ENCODE data around the gene FAXDC2.
"Not testable (repeated sequence)": the region's sequence is repeated elsewhere in the genome, so short reads cannot be mapped to it uniquely, and the experiment has no call there.

Gene FAXDC2

GRCh38 chr5:154823605-154824004, 26.8 kb downstream of the FAXDC2 start:
- H3K4me3 Mint-ChIP-seq = no peak overlapping the region
- H3K4me1 Mint-ChIP-seq = peaks cover 41% of the 10 kb centered on the region
- H3K36me3 Mint-ChIP-seq = peaks cover 61% of the 10 kb centered on the region
- H3K9me3 Mint-ChIP-seq = no peaks in the 10 kb centered on the region
- H3K27ac Mint-ChIP-seq = peak overlapping the region; percentile 76
- DNase-seq (ENCODE audit: low spot score in 2 of 2) = no peak
- ATAC-seq = no peak

- Mint-ChIP-seq H3K4me1 (peaks cover 38% of the 10 kb centered on the region), H3K27ac (peak overlapping the region; percentile 76)
Measured at GRCh38 chr5:154822896-154823295, 27.5 kb downstream of the FAXDC2 start.

GRCh38 chr5:154820383-154820782, 30.0 kb downstream of the FAXDC2 start:
- peaks cover 77% of the 10 kb centered on the region for H3K36me3 Mint-ChIP-seq
- peaks cover 36% of the 10 kb centered on the region for H3K4me1 Mint-ChIP-seq
- ATAC-seq = no peak
- no peak for DNase-seq (ENCODE audit: low spot score in 2 of 2)
- H3K4me3 Mint-ChIP-seq = no peak overlapping the region
- H3K9me3 Mint-ChIP-seq = no peaks in the 10 kb centered on the region
- H3K27ac Mint-ChIP-seq = peak overlapping the region; percentile 79

More at GRCh38 chr5:154822896-154823295, 27.5 kb downstream of the FAXDC2 start:
- DNase-seq (ENCODE audit: low spot score in 2 of 2); H3K4me3 Mint-ChIP-seq; ATAC-seq; H3K9me3 Mint-ChIP-seq: not testable (repeated sequence)
- H3K36me3 Mint-ChIP-seq = peaks cover 61% of the 10 kb centered on the region

GRCh38 chr5:154819546-154819945, 30.9 kb downstream of the FAXDC2 start:
- Mint-ChIP-seq H3K4me3 (no peak overlapping the region), H3K36me3 (peaks cover 84% of the 10 kb centered on the region), H3K27ac (peak overlapping the region; percentile 79)

GRCh38 chr5:154818471-154819116, 31.8 kb downstream of the FAXDC2 start:
- no peak for ATAC-seq
- H3K4me3 Mint-ChIP-seq = no peak overlapping the region
- peaks cover 86% of the 10 kb centered on the region for H3K36me3 Mint-ChIP-seq
- no peak for DNase-seq (ENCODE audit: low spot score in 2 of 2)
- peaks cover 49% of the 10 kb centered on the region for H3K4me1 Mint-ChIP-seq
- H3K27ac Mint-ChIP-seq = peak overlapping the region; percentile 79
- H3K9me3 Mint-ChIP-seq = no peaks in the 10 kb centered on the region

More at GRCh38 chr5:154819546-154819945, 30.9 kb downstream of the FAXDC2 start:
- DNase-seq (ENCODE audit: low spot score in 2 of 2) (no peak), ATAC-seq (no peak)
- Mint-ChIP-seq H3K4me1 (peaks cover 44% of the 10 kb centered on the region), H3K9me3 (no peaks in the 10 kb centered on the region)

- Mint-ChIP-seq H3K36me3 (peaks cover 88% of the 10 kb centered on the region), H3K4me1 (peaks cover 57% of the 10 kb centered on the region), H3K4me3 (no peak overlapping the region), H3K27ac (peak overlapping the region; percentile 79), H3K9me3 (no peaks in the 10 kb centered on the region)
- ATAC-seq (no peak), DNase-seq (ENCODE audit: low spot score in 2 of 2) (no peak)
Measured at GRCh38 chr5:154817815-154818214, 32.6 kb downstream of the FAXDC2 start.

GRCh38 chr5:154816891-154817492, 33.4 kb downstream of the FAXDC2 start:
- peaks cover 64% of the 10 kb centered on the region for H3K4me1 Mint-ChIP-seq
- H3K4me3 Mint-ChIP-seq = no peak overlapping the region
- no peak for DNase-seq (ENCODE audit: low spot score in 2 of 2)
- H3K27ac Mint-ChIP-seq = peak overlapping the region; percentile 65
- ATAC-seq = no peak
- no peaks in the 10 kb centered on the region for H3K9me3 Mint-ChIP-seq
- peaks cover 91% of the 10 kb centered on the region for H3K36me3 Mint-ChIP-seq

- DNase-seq (ENCODE audit: low spot score in 2 of 2) = no peak
- Mint-ChIP-seq H3K9me3 (no peaks in the 10 kb centered on the region), H3K36me3 (peaks cover 91% of the 10 kb centered on the region), H3K4me3 (no peak overlapping the region), H3K27ac (peak overlapping the region; percentile 65), H3K4me1 (peaks cover 62% of the 10 kb centered on the region)
- ATAC-seq = no peak
Measured at GRCh38 chr5:154815684-154816247, 34.6 kb downstream of the FAXDC2 start.

- H3K36me3 Mint-ChIP-seq = peaks cover 91% of the 10 kb centered on the region
Measured at GRCh38 chr5:154815025-154815424, 35.4 kb downstream of the FAXDC2 start.

GRCh38 chr5:154813736-154814135, 36.7 kb downstream of the FAXDC2 start:
- no peaks in the 10 kb centered on the region for H3K9me3 Mint-ChIP-seq
- ATAC-seq (peak; percentile 77), DNase-seq (ENCODE audit: low spot score in 2 of 2) (no peak)
- H3K27ac Mint-ChIP-seq = peak overlapping the region; percentile 86
- peaks cover 41% of the 10 kb centered on the region for H3K4me1 Mint-ChIP-seq
- no peak overlapping the region for H3K4me3 Mint-ChIP-seq
- peaks cover 91% of the 10 kb centered on the region for H3K36me3 Mint-ChIP-seq

More at GRCh38 chr5:154815025-154815424, 35.4 kb downstream of the FAXDC2 start:
- Mint-ChIP-seq H3K27ac (peak overlapping the region; percentile 65), H3K4me3 (no peak overlapping the region), H3K4me1 (peaks cover 54% of the 10 kb centered on the region), H3K9me3 (no peaks in the 10 kb centered on the region)
- ATAC-seq (no peak), DNase-seq (ENCODE audit: low spot score in 2 of 2) (no peak)

GRCh38 chr5:154813158-154813557, 37.2 kb downstream of the FAXDC2 start:
- Mint-ChIP-seq H3K27ac (peak overlapping the region; percentile 86), H3K4me1 (peaks cover 37% of the 10 kb centered on the region), H3K4me3 (no peak overlapping the region), H3K9me3 (no peaks in the 10 kb centered on the region), H3K36me3 (peaks cover 96% of the 10 kb centered on the region)
- DNase-seq (ENCODE audit: low spot score in 2 of 2) = no peak
- ATAC-seq = no peak

- peak overlapping the region; percentile 2 for H3K27ac Mint-ChIP-seq
- ATAC-seq = peak; percentile 60
- H3K4me1 Mint-ChIP-seq = peaks cover 37% of the 10 kb centered on the region
- H3K4me3 Mint-ChIP-seq = no peak overlapping the region
- peak; percentile 27 to 57 for DNase-seq (ENCODE audit: low spot score in 2 of 2)
- peaks cover 99% of the 10 kb centered on the region for H3K36me3 Mint-ChIP-seq
- H3K9me3 Mint-ChIP-seq = no peaks in the 10 kb centered on the region
Measured at GRCh38 chr5:154811653-154812465, 38.5 kb downstream of the FAXDC2 start.

- H3K36me3 Mint-ChIP-seq = peaks cover 99% of the 10 kb centered on the region
- no peak overlapping the region for H3K27ac Mint-ChIP-seq
- DNase-seq (ENCODE audit: low spot score in 2 of 2) = no peak
Measured at GRCh38 chr5:154811239-154811638, 39.2 kb downstream of the FAXDC2 start.

GRCh38 chr5:154806176-154806575, 44.2 kb downstream of the FAXDC2 start:
- DNase-seq (ENCODE audit: low spot score in 2 of 2) (no peak), ATAC-seq (no peak)
- H3K4me1 Mint-ChIP-seq = no peaks in the 10 kb centered on the region
- H3K36me3 Mint-ChIP-seq = peaks cover 99% of the 10 kb centered on the region
- H3K9me3 Mint-ChIP-seq = no peaks in the 10 kb centered on the region
- H3K4me3 Mint-ChIP-seq = no peak overlapping the region
- peak overlapping the region; percentile 2 for H3K27ac Mint-ChIP-seq

More at GRCh38 chr5:154811239-154811638, 39.2 kb downstream of the FAXDC2 start:
- Mint-ChIP-seq H3K9me3 (no peaks in the 10 kb centered on the region), H3K4me3 (no peak overlapping the region), H3K4me1 (peaks cover 37% of the 10 kb centered on the region)
- ATAC-seq = no peak

GRCh38 chr5:154802050-154802449, 48.4 kb downstream of the FAXDC2 start:
- peaks cover 10% of the 10 kb centered on the region for H3K4me1 Mint-ChIP-seq
- no peaks in the 10 kb centered on the region for H3K9me3 Mint-ChIP-seq
- no peak overlapping the region for H3K4me3 Mint-ChIP-seq
- H3K27ac Mint-ChIP-seq = peak overlapping the region; percentile 80
- peaks cover 99% of the 10 kb centered on the region for H3K36me3 Mint-ChIP-seq
- ATAC-seq = no peak
- DNase-seq (ENCODE audit: low spot score in 2 of 2) = no peak
